GM13977 (cell line): Measurements from ENCODE around the gene ZMYM2.

ENCODE experiments used
- DNase-seq: peaks from one replicate; pipeline ENCODE4 v3.0.0; 2012; ENCODE audit warnings: low spot score
- in situ Hi-C: fragments of 300-500 bp; cut with MboI; formaldehyde crosslinking; loops from one replicate; pipeline ENCODE4 v1.12.0; 2022; ENCODE audit warnings: low sequenced_read_pairs, low pct_unique_long_range_greater_than_20kb, mixed read lengths, inconsistent platforms; ENCODE audit not compliant: unreplicated experiment
- TF ChIP-seq, protein P1 (sequence below): IDR thresholded peaks from 2 replicates; pipeline ENCODE4 v1.5.1; 2012; ENCODE audit warnings: mild to moderate bottlenecking, control low read depth; ENCODE audit not compliant: insufficient read depth; ENCODE audit errors: extremely low read depth, missing control alignments

The ZMYM2 gene

DNA sequence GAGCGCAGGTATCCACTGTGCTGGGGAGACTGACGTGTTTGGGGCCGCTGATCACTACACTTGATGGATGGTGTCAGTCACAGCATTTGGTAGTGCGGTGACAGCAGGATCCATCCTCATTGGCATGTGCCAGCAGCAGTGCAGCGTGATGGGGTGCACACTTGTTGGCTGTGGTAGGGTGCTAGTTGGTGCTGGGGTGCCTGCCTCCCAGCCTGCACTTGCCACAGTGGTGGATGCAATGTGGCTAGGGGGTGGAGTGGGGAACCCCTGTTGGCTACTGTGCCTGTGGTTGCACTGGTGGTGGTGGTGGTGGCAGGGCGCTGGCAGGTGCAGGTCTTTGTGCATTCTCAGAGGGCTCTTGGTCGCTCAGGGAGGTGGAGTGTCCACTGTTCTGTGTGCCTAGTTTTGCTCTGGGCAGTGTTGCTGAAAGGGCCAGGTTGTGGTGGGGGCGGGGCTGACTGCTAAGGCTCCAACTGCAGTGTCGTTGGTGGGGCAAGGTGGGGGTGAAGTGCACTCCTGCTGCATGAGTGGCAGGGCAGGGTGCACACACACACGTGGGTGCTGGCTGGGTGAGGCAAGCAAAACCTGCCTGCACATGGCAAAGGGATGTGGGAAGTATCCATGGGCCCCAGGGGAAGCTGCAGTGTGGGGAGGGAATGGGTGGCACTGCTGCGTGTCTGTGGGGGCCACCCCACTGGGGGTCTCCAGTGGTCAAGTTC lies 84.8 kb downstream of the ZMYM2 start:
- TF ChIP-seq, protein P1, sequence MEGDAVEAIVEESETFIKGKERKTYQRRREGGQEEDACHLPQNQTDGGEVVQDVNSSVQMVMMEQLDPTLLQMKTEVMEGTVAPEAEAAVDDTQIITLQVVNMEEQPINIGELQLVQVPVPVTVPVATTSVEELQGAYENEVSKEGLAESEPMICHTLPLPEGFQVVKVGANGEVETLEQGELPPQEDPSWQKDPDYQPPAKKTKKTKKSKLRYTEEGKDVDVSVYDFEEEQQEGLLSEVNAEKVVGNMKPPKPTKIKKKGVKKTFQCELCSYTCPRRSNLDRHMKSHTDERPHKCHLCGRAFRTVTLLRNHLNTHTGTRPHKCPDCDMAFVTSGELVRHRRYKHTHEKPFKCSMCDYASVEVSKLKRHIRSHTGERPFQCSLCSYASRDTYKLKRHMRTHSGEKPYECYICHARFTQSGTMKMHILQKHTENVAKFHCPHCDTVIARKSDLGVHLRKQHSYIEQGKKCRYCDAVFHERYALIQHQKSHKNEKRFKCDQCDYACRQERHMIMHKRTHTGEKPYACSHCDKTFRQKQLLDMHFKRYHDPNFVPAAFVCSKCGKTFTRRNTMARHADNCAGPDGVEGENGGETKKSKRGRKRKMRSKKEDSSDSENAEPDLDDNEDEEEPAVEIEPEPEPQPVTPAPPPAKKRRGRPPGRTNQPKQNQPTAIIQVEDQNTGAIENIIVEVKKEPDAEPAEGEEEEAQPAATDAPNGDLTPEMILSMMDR: no peak
- in situ Hi-C loops: no loop called here
- DNase-seq: no peak

DNA sequence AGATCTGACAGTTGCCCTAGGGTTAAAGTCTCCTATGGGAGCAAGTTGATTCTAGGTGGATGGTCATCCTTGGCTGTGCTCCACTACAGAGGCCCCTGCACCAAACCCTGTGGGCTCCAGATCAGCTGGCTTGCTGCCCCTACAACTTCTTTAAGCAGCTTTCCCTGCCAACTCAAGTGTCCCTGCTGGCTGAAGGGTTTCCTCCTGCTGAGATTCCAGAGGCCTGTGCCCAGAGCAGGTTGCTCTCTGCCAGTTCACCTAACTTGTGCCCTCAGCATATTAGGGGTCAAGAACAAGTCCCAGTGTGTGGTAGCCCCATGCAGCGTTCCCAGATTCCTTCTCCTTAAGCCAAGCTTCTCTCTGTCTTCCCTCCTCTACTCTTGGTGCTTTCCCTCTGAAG lies 85.6 kb downstream of the ZMYM2 start:
- in situ Hi-C loops: no loop called here
- TF ChIP-seq, protein P1: no peak
- no peak for DNase-seq

DNA sequence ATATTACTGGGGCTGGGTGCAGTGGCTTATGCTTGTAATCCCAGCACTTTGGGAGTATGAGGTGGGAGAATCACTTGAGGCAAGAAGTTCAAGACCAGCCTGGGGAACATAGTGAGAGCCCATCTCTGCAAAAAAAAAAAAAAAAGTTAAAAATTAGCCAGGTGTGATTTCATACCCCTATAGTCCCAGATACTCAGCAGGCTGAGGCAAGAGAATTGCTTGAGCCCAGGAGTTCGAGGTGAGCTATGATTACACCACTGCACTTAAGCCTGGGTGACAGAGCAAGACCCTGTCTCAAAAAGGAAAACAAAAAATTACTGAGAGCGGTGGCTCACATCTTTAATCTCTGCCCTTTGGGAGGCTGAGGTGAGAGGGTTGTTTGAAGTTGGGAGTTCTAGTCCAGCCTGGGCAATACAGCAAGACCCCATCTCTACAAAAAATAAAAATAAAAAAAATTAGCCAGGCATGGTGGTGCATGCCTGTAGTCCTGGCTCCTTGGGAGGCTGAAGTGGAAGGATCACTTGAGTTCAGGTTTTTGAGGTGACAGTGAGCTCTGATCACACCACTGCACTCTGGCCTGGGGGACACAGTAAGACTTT lies 87.5 kb downstream of the ZMYM2 start:
- in situ Hi-C loops: no loop called here
- no peak for DNase-seq
- TF ChIP-seq, protein P1: no peak

DNA sequence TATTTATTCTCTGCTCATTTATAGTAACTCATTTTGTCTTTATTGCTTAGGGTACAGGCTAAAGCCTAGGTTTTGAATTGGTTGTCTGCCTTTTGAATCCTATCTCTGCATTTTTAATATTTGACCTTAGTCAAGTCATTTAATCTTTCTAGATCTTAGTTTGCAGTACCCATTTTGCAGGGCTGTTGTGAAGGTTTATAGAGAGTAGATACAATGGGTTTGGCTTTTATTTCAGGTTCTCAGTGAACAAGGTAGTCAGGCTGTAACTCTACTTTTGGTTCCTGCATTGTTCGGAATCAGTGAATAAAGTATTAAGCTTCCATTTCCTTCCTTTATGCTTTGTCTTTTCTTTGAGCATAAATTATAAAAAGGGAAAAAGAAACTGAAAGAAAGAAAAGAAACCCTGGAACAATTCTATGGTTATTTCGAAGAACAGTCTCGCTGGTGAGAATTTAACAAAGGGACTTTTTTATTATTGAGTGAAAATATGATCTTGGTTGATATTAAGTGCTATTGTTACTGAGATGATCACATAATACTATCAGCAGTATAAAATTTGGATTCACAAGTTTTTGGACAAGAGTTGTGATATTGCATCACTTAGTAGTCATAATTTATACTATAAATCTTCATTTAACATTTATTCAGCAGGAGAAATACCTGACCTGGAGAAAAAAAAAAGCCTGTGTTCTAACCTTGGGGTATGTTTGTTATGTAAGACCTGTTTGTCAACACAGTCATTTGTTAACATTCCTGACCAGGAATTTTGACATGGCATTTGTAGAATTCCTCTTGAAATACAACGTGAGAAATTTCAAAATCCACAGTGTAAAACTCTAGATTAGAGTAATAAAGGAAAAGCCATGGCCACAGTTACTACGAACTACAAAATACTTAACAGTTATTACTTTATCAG lies 91.3 kb downstream of the ZMYM2 start:
- peak; percentile 23 for DNase-seq
- in situ Hi-C loops: no loop called here
- TF ChIP-seq, protein P1: no peak

GRCh38 chr13:20051366-20051765 lies 92.8 kb downstream of the ZMYM2 start:
- DNase-seq: no peak
- in situ Hi-C loops: no loop called here
- TF ChIP-seq, protein P1: no peak

DNA sequence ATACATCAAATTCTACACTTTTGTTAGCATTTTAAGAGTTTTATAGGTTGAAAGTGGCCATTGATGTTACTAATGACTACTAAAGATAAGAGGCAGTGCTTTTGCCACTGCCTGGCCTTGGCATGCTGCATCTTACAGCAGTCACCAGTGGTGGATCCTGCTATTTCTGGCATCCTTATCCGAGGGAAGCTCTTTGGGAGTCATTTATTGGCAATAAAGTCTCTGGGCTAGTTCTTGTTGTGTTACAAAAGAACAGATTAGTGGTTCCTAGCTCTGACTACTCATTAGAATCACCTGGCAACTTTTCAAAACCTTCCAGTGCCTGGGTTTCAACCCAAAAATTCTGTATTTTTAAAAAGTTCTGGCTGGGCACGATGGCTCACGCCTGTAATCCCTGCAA lies 94.5 kb downstream of the ZMYM2 start:
- in situ Hi-C loops: no loop called here

More for the DNA sequence above, 94.5 kb downstream of the ZMYM2 start:
- TF ChIP-seq, protein P1: no peak
- DNase-seq: no peak
